OCI-LY3 (cell line): ENCODE data around the gene KLF7.

Experiments used
- H2AFZ ChIP-seq: fragments of 200-600, 300-600 bp; shearing (Covaris generic); 2 replicates; pipeline ENCODE4 v1.6.0; 2014; ENCODE audit warnings: antibody characterized with exemption, low read depth, low read length
- H3K27ac ChIP-seq: fragments of 200-600, 300-600 bp; sonication (generic); 2 replicates; pipeline ENCODE4 v1.5.1; 2014; ENCODE audit warnings: mild to moderate bottlenecking, low read length, moderate library complexity, mixed read lengths
- H3K27me3 ChIP-seq: fragments of 200-600, 300-600 bp; sonication (generic); 2 replicates; pipeline ENCODE4 v1.6.1; 2014; ENCODE audit warnings: low read depth, low read length, mixed read lengths
- H3K36me3 ChIP-seq: fragments of 200-600, 300-600 bp; sonication (generic); replicated peaks from 2 replicates; pipeline ENCODE3; 2014; ENCODE audit warnings: low read depth, low read length, mixed read lengths
- H3K4me1 ChIP-seq: fragments of 300-600, 200-600 bp; sonication (generic); 2 replicates; pipeline ENCODE4 v1.6.1; 2014; ENCODE audit warnings: low read length, mixed read lengths
- H3K4me2 ChIP-seq: fragments of 200-600, 300-600 bp; sonication (generic); 2 replicates; pipeline ENCODE4 v1.6.1; 2014; ENCODE audit warnings: low read length, mixed read lengths
- H3K4me3 ChIP-seq: fragments of 300-600, 200-600 bp; sonication (generic); 2 replicates; pipeline ENCODE4 v1.5.1; 2014; ENCODE audit warnings: antibody characterized with exemption, mild to moderate bottlenecking, low read length, moderate library complexity
- H3K79me2 ChIP-seq: fragments of 300-600, 200-600 bp; shearing (Covaris generic); 2 replicates; pipeline ENCODE4 v1.6.1; 2014; ENCODE audit warnings: mild to moderate bottlenecking, low read length, mixed read lengths
- H3K9ac ChIP-seq: fragments of 300-600, 200-600 bp; shearing (Covaris generic); 2 replicates; pipeline ENCODE4 v1.6.0; 2014; ENCODE audit warnings: mild to moderate bottlenecking, low read length, moderate library complexity
- H3K9me3 ChIP-seq: fragments of 200-600, 300-600 bp; shearing (Covaris generic); 2 replicates; pipeline ENCODE4 v1.6.1; 2014; ENCODE audit warnings: low read length, mixed read lengths; ENCODE audit not compliant: insufficient read depth
- H4K20me1 ChIP-seq: fragments of 200-600, 300-600 bp; sonication (generic); 2 replicates; pipeline ENCODE4 v1.6.1; 2016; ENCODE audit warnings: low read length, mixed read lengths; ENCODE audit not compliant: insufficient read depth
- EZH2phosphoT487 ChIP-seq: fragments of 200-600 bp; shearing (Covaris generic); IDR thresholded peaks from 2 replicates; pipeline ENCODE4 v1.6.1; 2018; ENCODE audit warnings: antibody characterized with exemption, mixed run types, low read depth
- TF ChIP-seq, protein P1 (sequence below): fragments of 200-600, 300-600 bp; sonication (generic); IDR thresholded peaks from 2 replicates; pipeline ENCODE4 v1.5.1; 2014; ENCODE audit warnings: antibody characterized with exemption, low read length, low read depth

Gene KLF7

DNA sequence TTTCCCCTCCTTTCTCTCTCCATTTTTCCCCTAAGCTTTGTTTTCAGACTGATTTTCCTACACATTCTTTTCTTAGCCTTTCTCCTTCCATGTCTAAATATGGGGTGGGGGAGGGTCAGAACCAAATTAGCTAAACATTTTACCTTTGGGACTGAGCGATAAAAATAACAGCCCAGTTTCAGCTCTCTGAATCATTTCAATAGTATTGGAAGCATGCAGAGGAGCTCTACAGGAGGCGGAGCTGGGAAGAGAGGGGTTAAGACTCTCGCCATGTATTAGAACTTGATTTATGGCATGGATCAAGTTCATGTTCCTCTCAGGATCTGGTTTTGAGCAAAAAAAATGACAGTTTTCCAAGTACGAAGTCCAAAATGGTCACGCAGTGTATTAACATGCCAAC is 117.3 kb downstream of the KLF7 start:
- no peaks in the 10 kb centered on the region for H3K4me1 ChIP-seq
- H2AFZ ChIP-seq: no peak overlapping the region
- no peaks in the 10 kb centered on the region for H3K9me3 ChIP-seq
- no peaks in the 10 kb centered on the region for H3K79me2 ChIP-seq
- no peak overlapping the region for H3K4me2 ChIP-seq
- TF ChIP-seq, protein P1, sequence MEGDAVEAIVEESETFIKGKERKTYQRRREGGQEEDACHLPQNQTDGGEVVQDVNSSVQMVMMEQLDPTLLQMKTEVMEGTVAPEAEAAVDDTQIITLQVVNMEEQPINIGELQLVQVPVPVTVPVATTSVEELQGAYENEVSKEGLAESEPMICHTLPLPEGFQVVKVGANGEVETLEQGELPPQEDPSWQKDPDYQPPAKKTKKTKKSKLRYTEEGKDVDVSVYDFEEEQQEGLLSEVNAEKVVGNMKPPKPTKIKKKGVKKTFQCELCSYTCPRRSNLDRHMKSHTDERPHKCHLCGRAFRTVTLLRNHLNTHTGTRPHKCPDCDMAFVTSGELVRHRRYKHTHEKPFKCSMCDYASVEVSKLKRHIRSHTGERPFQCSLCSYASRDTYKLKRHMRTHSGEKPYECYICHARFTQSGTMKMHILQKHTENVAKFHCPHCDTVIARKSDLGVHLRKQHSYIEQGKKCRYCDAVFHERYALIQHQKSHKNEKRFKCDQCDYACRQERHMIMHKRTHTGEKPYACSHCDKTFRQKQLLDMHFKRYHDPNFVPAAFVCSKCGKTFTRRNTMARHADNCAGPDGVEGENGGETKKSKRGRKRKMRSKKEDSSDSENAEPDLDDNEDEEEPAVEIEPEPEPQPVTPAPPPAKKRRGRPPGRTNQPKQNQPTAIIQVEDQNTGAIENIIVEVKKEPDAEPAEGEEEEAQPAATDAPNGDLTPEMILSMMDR: no peak
- TF ChIP-seq EZH2phosphoT487: no peak
- no peak overlapping the region for H3K4me3 ChIP-seq
- H3K9ac ChIP-seq: no peak overlapping the region
- no peaks in the 10 kb centered on the region for H4K20me1 ChIP-seq
- no peak overlapping the region for H3K27ac ChIP-seq
- H3K36me3 ChIP-seq: no peaks in the 10 kb centered on the region
- H3K27me3 ChIP-seq: peaks cover 17% of the 10 kb centered on the region

DNA sequence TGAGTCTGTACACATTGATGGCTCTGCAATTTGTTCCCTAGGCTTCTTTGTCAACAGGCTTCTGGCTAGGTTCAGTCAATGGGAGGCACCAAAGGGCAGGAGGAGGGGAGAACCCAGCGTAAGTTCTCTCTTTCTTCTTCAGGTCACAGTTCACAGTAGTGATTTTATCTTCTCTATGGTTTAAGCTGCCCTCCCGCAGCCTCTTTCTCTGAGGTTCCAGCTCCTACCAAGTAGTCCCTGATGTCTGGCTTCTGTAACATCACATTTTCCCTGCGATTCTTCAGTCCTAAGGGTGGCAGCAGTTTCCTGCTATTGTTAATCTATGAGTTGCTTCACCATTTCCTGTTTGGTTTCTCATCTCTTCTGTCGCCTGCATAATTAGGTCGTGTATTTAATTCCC is 119.0 kb downstream of the KLF7 start:
- H3K36me3 ChIP-seq: no peaks in the 10 kb centered on the region
- TF ChIP-seq, protein P1: no peak
- TF ChIP-seq EZH2phosphoT487: no peak
- H3K9me3 ChIP-seq: no peaks in the 10 kb centered on the region
- H3K9ac ChIP-seq: no peak overlapping the region
- H3K4me1 ChIP-seq: no peaks in the 10 kb centered on the region
- H3K79me2 ChIP-seq: no peaks in the 10 kb centered on the region
- no peak overlapping the region for H2AFZ ChIP-seq
- H3K27ac ChIP-seq: no peak overlapping the region
- no peaks in the 10 kb centered on the region for H4K20me1 ChIP-seq
- peaks cover 17% of the 10 kb centered on the region for H3K27me3 ChIP-seq
- H3K4me3 ChIP-seq: no peak overlapping the region
- H3K4me2 ChIP-seq: no peak overlapping the region

DNA sequence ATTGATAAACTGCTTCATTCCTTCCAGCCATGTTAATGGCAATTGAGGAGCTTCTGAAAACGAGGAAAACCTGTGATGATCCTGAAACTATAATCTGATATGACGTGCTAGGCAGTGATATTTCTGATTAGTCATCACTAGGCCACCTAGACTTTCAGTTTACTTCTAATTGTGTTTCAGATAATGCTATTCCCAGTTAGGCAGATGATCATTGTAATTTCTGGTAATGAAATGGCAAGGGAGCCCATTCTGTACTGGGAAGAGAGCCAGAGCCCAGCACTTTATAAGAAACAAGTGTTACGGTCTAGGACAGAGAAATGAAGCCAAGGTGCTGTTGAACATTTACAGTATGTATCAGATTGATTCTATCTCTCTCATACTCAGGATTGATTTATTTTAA is 120.2 kb downstream of the KLF7 start:
- Histone ChIP-seq H3K9me3 (no peaks in the 10 kb centered on the region), H3K4me1 (no peaks in the 10 kb centered on the region), H3K36me3 (no peaks in the 10 kb centered on the region), H3K79me2 (no peaks in the 10 kb centered on the region), H2AFZ (no peak overlapping the region), H3K4me2 (no peak overlapping the region), H3K27ac (no peak overlapping the region), H4K20me1 (no peaks in the 10 kb centered on the region), H3K4me3 (no peak overlapping the region), H3K9ac (no peak overlapping the region), H3K27me3 (peaks cover 17% of the 10 kb centered on the region)
- no peak for TF ChIP-seq EZH2phosphoT487
- TF ChIP-seq, protein P1: no peak

DNA sequence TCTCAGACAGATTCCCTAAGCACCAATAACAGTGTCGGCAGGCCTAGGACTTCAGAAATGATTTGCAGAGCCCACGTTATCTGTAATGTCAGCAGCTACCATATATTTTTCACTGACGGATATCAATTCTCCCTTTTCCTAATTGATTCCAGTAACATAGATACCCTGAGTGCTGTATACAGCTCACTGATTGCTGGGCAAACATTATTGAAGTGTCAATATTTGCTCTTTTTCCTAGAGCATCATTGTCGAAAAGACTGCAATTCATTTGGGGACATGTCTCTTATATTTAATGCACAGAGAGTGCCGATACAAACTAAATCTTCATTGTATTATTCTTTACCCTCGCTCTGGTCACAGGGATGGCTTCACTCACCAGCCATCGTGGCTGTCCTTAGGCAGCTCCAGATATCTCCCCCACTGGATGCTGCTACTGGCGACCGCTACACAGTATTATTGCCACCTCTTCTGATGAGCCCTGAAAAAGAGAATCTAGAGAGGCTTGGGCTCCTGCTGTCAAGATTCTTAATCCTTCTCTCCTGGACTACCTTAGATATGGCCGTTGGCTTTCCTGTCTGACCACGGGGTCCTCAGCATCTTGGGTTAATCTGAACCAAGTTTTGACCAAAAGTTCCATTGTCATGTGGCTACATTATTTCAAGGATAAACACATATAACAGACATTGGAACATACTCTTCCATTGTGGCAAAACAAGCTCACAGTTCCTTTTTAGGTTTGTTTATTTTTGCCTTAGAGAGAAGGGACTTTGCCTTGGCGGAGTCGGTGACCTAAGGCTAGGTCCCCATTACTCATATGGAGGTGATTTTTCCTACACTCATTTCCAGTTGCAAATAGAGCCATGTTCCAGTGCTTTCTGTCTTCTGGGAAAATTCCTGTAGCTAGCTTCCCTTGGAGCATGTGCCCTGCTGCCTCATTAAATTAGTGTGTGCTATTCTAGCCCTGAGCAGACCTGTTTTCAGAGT is 121.1 kb downstream of the KLF7 start:
- Histone ChIP-seq H2AFZ (no peak overlapping the region), H3K4me3 (no peak overlapping the region), H3K4me2 (no peak overlapping the region), H3K27me3 (peaks cover 13% of the 10 kb centered on the region), H3K36me3 (no peaks in the 10 kb centered on the region), H3K9ac (no peak overlapping the region), H3K4me1 (no peaks in the 10 kb centered on the region), H3K27ac (no peak overlapping the region), H3K79me2 (no peaks in the 10 kb centered on the region), H4K20me1 (no peaks in the 10 kb centered on the region), H3K9me3 (no peaks in the 10 kb centered on the region)
- TF ChIP-seq, protein P1: no peak
- TF ChIP-seq EZH2phosphoT487: no peak
